Iris pigment epithelial cell (primary cell): Measurements from ENCODE around the gene IGF2R.

Source experiments
- DNase-seq: peaks from one replicate; pipeline ENCODE4 v3.0.0-alpha.2; 2011; ENCODE audit warnings: low read depth

IGF2R gene

GRCh38 chr6:160049346-160049745, 80.5 kb downstream of the IGF2R start:
- no peak for DNase-seq

GRCh38 chr6:160050022-160050421, 81.1 kb downstream of the IGF2R start:
- DNase-seq = peak; percentile 19

- DNase-seq = peak; percentile 37
These were observed 82.5 kb downstream of the IGF2R start for GRCh38 chr6:160051390-160051789.

- DNase-seq = no peak
These were observed 85.4 kb downstream of the IGF2R start for GRCh38 chr6:160054271-160054670.

GRCh38 chr6:160054913-160055312, 86.0 kb downstream of the IGF2R start:
- DNase-seq = no peak

GRCh38 chr6:160055378-160055777, 86.5 kb downstream of the IGF2R start:
- no peak for DNase-seq

- DNase-seq = no peak
These were observed 86.9 kb downstream of the IGF2R start for GRCh38 chr6:160055813-160056212.

GRCh38 chr6:160057080-160057479, 88.2 kb downstream of the IGF2R start:
- DNase-seq = no peak

- no peak for DNase-seq
These were observed 89.8 kb downstream of the IGF2R start for GRCh38 chr6:160058603-160059215.

- no peak for DNase-seq
These were observed 91.3 kb downstream of the IGF2R start for GRCh38 chr6:160060221-160060620.

GRCh38 chr6:160060920-160061447, 92.1 kb downstream of the IGF2R start:
- no peak for DNase-seq

- DNase-seq = no peak
These were observed 95.0 kb downstream of the IGF2R start for GRCh38 chr6:160063771-160064413.

- DNase-seq = no peak
These were observed 96.3 kb downstream of the IGF2R start for GRCh38 chr6:160065200-160065599.

- DNase-seq = no peak
These were observed 98.7 kb downstream of the IGF2R start for GRCh38 chr6:160067564-160067963.

GRCh38 chr6:160068346-160068745, 99.5 kb downstream of the IGF2R start:
- no peak for DNase-seq

GRCh38 chr6:160069050-160069454, 100.2 kb downstream of the IGF2R start:
- DNase-seq = no peak

- no peak for DNase-seq
These were observed 100.6 kb downstream of the IGF2R start for GRCh38 chr6:160069459-160069858.

GRCh38 chr6:160070427-160070826, 101.5 kb downstream of the IGF2R start:
- DNase-seq = no peak

- no peak for DNase-seq
These were observed 101.9 kb downstream of the IGF2R start for GRCh38 chr6:160070831-160071230.

GRCh38 chr6:160071805-160072690, 103.2 kb downstream of the IGF2R start:
- DNase-seq = no peak

- no peak for DNase-seq
These were observed 104.4 kb downstream of the IGF2R start for GRCh38 chr6:160073272-160073671.

- no peak for DNase-seq
These were observed 107.1 kb downstream of the IGF2R start for GRCh38 chr6:160076009-160076408.

GRCh38 chr6:160077024-160077423, 108.1 kb downstream of the IGF2R start:
- no peak for DNase-seq
